Brain microvascular endothelial cell (primary cell): ENCODE data around the gene RABGAP1.

Experiments used
- DNase-seq: peaks from one replicate; pipeline ENCODE4 v3.0.0-alpha.2; 2020
- H3K27ac ChIP-seq: fragments of 250-450 bp; sonication (Bioruptor Pico); 2 replicates; pipeline ENCODE4 v1.5.1; 2020; ENCODE audit warnings: mild to moderate bottlenecking, moderate library complexity
- H3K27me3 ChIP-seq: fragments of 250-450 bp; sonication (Bioruptor Pico); replicated peaks from 2 replicates; pipeline ENCODE4 v1.5.1; 2020; ENCODE audit warnings: mild to moderate bottlenecking
- H3K36me3 ChIP-seq: fragments of 250-450 bp; sonication (Bioruptor Pico); replicated peaks from 2 replicates; pipeline ENCODE4 v1.5.1; 2020; ENCODE audit warnings: mild to moderate bottlenecking
- H3K4me3 ChIP-seq: 2 replicates; pipeline ENCODE4 v1.5.1; 2011; ENCODE audit warnings: low read depth, mild to moderate bottlenecking, control low read depth, low read length, moderate library complexity
- CTCF ChIP-seq: IDR thresholded peaks from 2 replicates; pipeline ENCODE4 v1.5.1; 2011; ENCODE audit warnings: low read depth, mild to moderate bottlenecking, moderate library complexity, low read length, control low read depth, inconsistent platforms; ENCODE audit errors: missing control alignments
- in situ Hi-C: cut with HindIII; loops from 2 replicates; pipeline ENCODE4 v1.10.0; 2017; ENCODE audit warnings: low sequenced_read_pairs, low pct_ligation_motif_present

Gene RABGAP1

GRCh38 chr9:122996586-122996985 is 55.8 kb downstream of the RABGAP1 start:
- no peak for TF ChIP-seq CTCF
- in situ Hi-C loops = no loop called here
- DNase-seq = no peak
- H3K4me3 ChIP-seq = no peak overlapping the region
- H3K27ac ChIP-seq = no peak overlapping the region
- H3K36me3 ChIP-seq = peaks cover 2% of the 10 kb centered on the region
- no peaks in the 10 kb centered on the region for H3K27me3 ChIP-seq

GRCh38 chr9:122998448-122998847 is 57.6 kb downstream of the RABGAP1 start:
- in situ Hi-C loops = no loop called here
- no peaks in the 10 kb centered on the region for H3K27me3 ChIP-seq
- H3K4me3 ChIP-seq = no peak overlapping the region
- no peak overlapping the region for H3K27ac ChIP-seq
- peaks cover 2% of the 10 kb centered on the region for H3K36me3 ChIP-seq
- DNase-seq = no peak
- TF ChIP-seq CTCF = no peak

- Histone ChIP-seq H3K4me3 (no peak overlapping the region), H3K27ac (no peak overlapping the region), H3K36me3 (peaks cover 2% of the 10 kb centered on the region), H3K27me3 (no peaks in the 10 kb centered on the region)
- in situ Hi-C loops = no loop called here
- DNase-seq = no peak
- no peak for TF ChIP-seq CTCF
Measured at GRCh38 chr9:123000371-123001068, 59.7 kb downstream of the RABGAP1 start.

- DNase-seq = peak; percentile 11
- Histone ChIP-seq H3K4me3 (no peak overlapping the region), H3K36me3 (no peaks in the 10 kb centered on the region), H3K27me3 (no peaks in the 10 kb centered on the region), H3K27ac (peak overlapping the region; percentile 71)
- in situ Hi-C loops = no loop called here
- TF ChIP-seq CTCF = no peak
Measured at GRCh38 chr9:123002754-123003153, 61.9 kb downstream of the RABGAP1 start.

GRCh38 chr9:123003466-123003865 is 62.6 kb downstream of the RABGAP1 start:
- TF ChIP-seq CTCF = no peak
- H3K27me3 ChIP-seq = no peaks in the 10 kb centered on the region
- H3K36me3 ChIP-seq = no peaks in the 10 kb centered on the region
- H3K4me3 ChIP-seq = no peak overlapping the region
- peak overlapping the region; percentile 71 for H3K27ac ChIP-seq
- DNase-seq = peak; percentile 9
- in situ Hi-C loops = no loop called here

GRCh38 chr9:123005964-123006363 is 65.1 kb downstream of the RABGAP1 start:
- H3K27ac ChIP-seq = no peak overlapping the region
- in situ Hi-C loops = no loop called here
- no peaks in the 10 kb centered on the region for H3K36me3 ChIP-seq

More at GRCh38 chr9:123005964-123006363, 65.1 kb downstream of the RABGAP1 start:
- no peak for TF ChIP-seq CTCF
- no peaks in the 10 kb centered on the region for H3K27me3 ChIP-seq
- no peak overlapping the region for H3K4me3 ChIP-seq
- no peak for DNase-seq
